GM20000 (cell line): ENCODE data around the gene HDLBP.

Source experiments
- DNase-seq: peaks from one replicate; pipeline ENCODE4 v3.0.0; 2012; ENCODE audit warnings: low spot score
- CTCF ChIP-seq: IDR thresholded peaks from 2 replicates; pipeline ENCODE4 v1.5.1; 2012; ENCODE audit warnings: mild to moderate bottlenecking, control low read depth; ENCODE audit errors: extremely low read depth, missing control alignments

HDLBP gene

GRCh38 chr2:241248289-241248688 is 67.2 kb downstream of the HDLBP start:
- no peak for DNase-seq
- TF ChIP-seq CTCF, result no peak

DNA sequence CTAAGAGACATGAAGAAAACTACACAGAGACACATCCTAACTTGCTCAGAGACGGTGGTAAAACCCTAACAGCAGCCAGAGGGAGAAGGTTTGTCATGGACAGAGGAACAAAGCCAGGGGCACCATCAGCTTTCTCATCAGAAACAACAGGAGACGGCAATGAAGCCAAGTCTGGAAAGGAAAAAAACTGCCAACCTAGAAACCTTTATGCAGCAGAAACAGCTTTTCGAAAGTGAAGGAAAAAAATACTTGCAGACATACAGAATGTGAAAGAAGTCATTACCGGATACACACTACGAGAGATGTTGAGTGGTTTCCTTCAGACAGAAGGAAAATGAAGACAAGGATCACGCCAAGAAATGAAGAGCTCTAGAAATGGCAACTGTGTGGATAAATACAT is 71.1 kb downstream of the HDLBP start:
- no peak for DNase-seq
- TF ChIP-seq CTCF, result no peak

DNA sequence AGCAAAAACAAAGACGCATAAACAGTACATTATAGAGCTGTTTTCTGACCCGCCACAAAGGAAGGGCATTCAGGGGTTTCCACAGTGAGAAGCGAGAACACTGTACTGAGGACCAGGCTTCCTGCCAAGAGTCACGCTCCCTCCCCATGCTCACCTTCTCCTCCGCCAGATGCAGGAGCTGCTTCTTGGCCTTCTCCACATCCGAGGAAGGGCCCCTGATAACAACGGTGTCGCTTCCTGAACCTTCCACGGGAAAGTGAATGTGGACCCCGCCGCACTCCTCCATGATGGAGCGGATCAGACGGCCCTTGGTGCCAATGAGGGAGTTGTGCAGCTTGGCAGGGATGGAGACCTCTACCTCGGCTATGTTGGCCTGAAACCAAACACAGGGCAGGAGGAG is 73.2 kb downstream of the HDLBP start:
- no peak for TF ChIP-seq CTCF

DNA sequence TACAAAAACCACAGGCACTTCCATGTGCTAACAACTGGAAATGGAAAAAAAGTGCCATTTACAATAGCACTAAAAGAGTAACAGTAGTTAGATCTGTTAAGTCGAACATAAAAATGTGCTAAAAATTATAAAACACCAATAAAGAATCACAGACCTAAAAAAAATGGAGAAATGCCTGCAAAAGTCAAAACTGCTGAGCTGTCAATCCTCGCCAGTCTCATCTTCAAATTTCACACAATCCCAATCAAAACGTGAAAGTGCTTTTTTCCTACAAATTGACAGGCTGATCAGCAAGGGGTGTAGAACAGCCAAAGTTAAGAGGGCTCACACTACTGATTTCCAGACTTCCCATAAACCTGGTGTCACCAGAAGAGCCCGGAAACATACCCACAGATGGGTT is 73.8 kb downstream of the HDLBP start:
- no peak for DNase-seq
- no peak for TF ChIP-seq CTCF

More for the DNA sequence above, 73.2 kb downstream of the HDLBP start:
- DNase-seq, result no peak

- no peak for TF ChIP-seq CTCF
- no peak for DNase-seq
These were observed 75.0 kb downstream of the HDLBP start for GRCh38 chr2:241240320-241241004.

DNA sequence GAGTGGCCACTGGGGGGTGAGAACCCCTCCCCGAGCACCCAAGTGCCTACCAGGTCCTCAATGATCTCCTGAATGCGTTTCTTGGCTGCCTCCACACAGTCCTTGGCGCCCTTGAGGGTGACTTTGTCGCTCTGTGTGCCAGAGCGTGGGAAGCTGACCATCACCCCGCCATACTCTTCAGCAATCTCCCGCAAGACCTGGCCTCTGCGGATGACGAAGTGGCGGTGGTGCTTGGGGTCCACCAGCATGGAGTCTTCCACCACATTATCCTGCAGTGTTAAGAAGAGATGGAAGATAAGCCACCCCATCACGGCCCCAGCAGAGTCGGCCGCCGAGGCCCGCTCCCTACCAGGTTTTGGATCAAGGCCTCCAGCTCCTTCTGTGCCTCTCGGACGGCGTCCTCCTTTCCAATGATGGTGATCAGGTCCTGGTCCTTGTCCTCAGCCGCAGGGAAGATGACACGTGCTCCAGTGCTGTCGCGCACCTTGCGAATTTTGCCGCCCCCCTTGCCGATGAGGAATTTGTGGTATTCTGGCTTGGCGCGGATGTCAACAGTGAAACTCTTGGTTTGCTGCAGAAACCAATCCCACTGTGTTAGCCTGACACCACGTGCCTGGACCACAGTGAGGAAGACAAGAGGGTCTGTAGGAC is 75.8 kb downstream of the HDLBP start:
- DNase-seq, result no peak

DNA sequence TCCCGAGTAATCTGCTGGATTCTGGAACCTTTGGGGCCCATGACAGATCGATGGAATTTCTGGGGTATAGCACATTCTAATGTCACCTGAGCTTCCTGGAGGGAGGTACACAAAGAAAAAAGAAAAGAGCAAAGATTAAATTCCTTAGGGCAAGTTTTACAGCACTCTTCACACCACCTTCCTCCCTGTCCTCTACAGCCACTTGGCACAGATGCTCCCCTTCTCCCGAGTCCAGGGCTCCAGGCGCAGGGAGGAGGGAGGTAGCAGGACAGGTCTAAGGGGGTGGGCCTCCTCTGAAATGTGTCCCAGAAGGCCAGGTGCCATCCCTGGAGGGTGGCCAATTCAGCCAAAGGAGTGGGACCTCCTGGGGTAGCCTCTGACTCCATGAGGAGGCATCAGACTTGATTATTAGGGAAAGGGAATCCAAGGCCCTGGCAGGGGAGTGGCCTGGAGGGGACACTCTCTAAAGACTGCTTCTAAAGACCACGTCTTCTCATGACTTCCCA is 76.7 kb downstream of the HDLBP start:
- TF ChIP-seq CTCF, result no peak
- DNase-seq, result no peak

More for the DNA sequence above, 75.8 kb downstream of the HDLBP start:
- no peak for TF ChIP-seq CTCF
